HEK293 (cell line): ENCODE data around the gene ITGAL.

Source experiments
- EGR2 ChIP-seq: fragments of 450-650 bp; formaldehyde crosslinking; IDR thresholded peaks from 2 replicates; pipeline ENCODE4 v1.5.1; 2016; ENCODE audit warnings: low read depth, missing biosample characterization, missing genetic modification characterization
- GLI4 ChIP-seq: fragments of 450-650 bp; formaldehyde crosslinking; IDR thresholded peaks from 2 replicates; pipeline ENCODE4 v1.5.1; 2016; ENCODE audit warnings: missing biosample characterization, missing genetic modification characterization
- MEIS1 ChIP-seq: sonication (generic); formaldehyde crosslinking; IDR thresholded peaks from 2 replicates; pipeline ENCODE4 v1.8.1; 2022; ENCODE audit warnings: missing genetic modification reagents, mild to moderate bottlenecking, borderline replicate concordance
- MZF1 ChIP-seq: fragments of 450-650 bp; formaldehyde crosslinking; IDR thresholded peaks from 2 replicates; pipeline ENCODE4 v1.5.1; 2017; ENCODE audit warnings: missing biosample characterization, missing genetic modification characterization, borderline replicate concordance
- PRDM10 ChIP-seq: fragments of 450-650 bp; formaldehyde crosslinking; IDR thresholded peaks from 2 replicates; pipeline ENCODE4 v1.5.1; 2016; ENCODE audit warnings: missing biosample characterization, missing genetic modification characterization
- SALL2 ChIP-seq: fragments of 450-650 bp; formaldehyde crosslinking; IDR thresholded peaks from 2 replicates; pipeline ENCODE4 v1.5.0; 2017; ENCODE audit warnings: missing biosample characterization, mild to moderate bottlenecking, missing genetic modification characterization, borderline replicate concordance
- SCRT2 ChIP-seq: fragments of 450-650 bp; formaldehyde crosslinking; IDR thresholded peaks from 2 replicates; pipeline ENCODE4 v1.5.1; 2016; ENCODE audit warnings: missing biosample characterization, missing genetic modification characterization
- TRIM28 ChIP-seq: IDR thresholded peaks from 2 replicates; pipeline ENCODE4 v1.6.1; 2011; ENCODE audit warnings: low read length, control low read depth, borderline replicate concordance
- ZEB2 ChIP-seq: fragments of 450-650 bp; formaldehyde crosslinking; IDR thresholded peaks from 2 replicates; pipeline ENCODE4 v1.5.1; 2016; ENCODE audit warnings: missing biosample characterization, missing genetic modification characterization
- ZFHX2 ChIP-seq: fragments of 450-650 bp; formaldehyde crosslinking; conservative IDR thresholded peaks from 2 replicates; pipeline ENCODE4 v1.5.1; 2016; ENCODE audit warnings: missing biosample characterization, missing genetic modification characterization
- ZNF155 ChIP-seq: fragments of 450-650 bp; formaldehyde crosslinking; IDR thresholded peaks from 2 replicates; pipeline ENCODE4 v1.5.1; 2016; ENCODE audit warnings: missing biosample characterization, missing genetic modification characterization
- ZNF184 ChIP-seq: fragments of 450-650 bp; IDR thresholded peaks from 2 replicates; pipeline ENCODE4 v1.5.1; 2018; ENCODE audit warnings: missing biosample characterization, mild to moderate bottlenecking, missing genetic modification characterization
- ZNF2 ChIP-seq: fragments of 450-650 bp; formaldehyde crosslinking; IDR thresholded peaks from 2 replicates; pipeline ENCODE4 v1.5.1; 2016; ENCODE audit warnings: missing biosample characterization, missing genetic modification characterization
- ZNF223 ChIP-seq: fragments of 450-650 bp; formaldehyde crosslinking; IDR thresholded peaks from 2 replicates; pipeline ENCODE4 v1.5.1; 2016; ENCODE audit warnings: missing biosample characterization, missing genetic modification characterization
- ZNF335 ChIP-seq: fragments of 450-650 bp; formaldehyde crosslinking; conservative IDR thresholded peaks from 2 replicates; pipeline ENCODE4 v1.5.1; 2016; ENCODE audit warnings: missing biosample characterization, missing genetic modification characterization
- ZNF350 ChIP-seq: fragments of 450-650 bp; formaldehyde crosslinking; IDR thresholded peaks from 2 replicates; pipeline ENCODE4 v1.5.0; 2017; ENCODE audit warnings: missing biosample characterization, mild to moderate bottlenecking, missing genetic modification characterization
- ZNF394 ChIP-seq: fragments of 450-650 bp; formaldehyde crosslinking; IDR thresholded peaks from 2 replicates; pipeline ENCODE4 v1.5.1; 2016; ENCODE audit warnings: missing biosample characterization, missing genetic modification characterization, mild to moderate bottlenecking, moderate library complexity, borderline replicate concordance
- ZNF398 ChIP-seq: fragments of 450-650 bp; formaldehyde crosslinking; IDR thresholded peaks from 2 replicates; pipeline ENCODE4 v1.5.1; 2017; ENCODE audit warnings: missing biosample characterization, missing genetic modification characterization
- ZNF544 ChIP-seq: fragments of 450-650 bp; formaldehyde crosslinking; IDR thresholded peaks from 2 replicates; pipeline ENCODE4 v1.5.0; 2017; ENCODE audit warnings: missing biosample characterization, missing genetic modification characterization
- ZNF555 ChIP-seq: fragments of 450-650 bp; formaldehyde crosslinking; conservative IDR thresholded peaks from 2 replicates; pipeline ENCODE4 v1.5.1; 2017; ENCODE audit warnings: missing biosample characterization, mild to moderate bottlenecking, missing genetic modification characterization, inconsistent platforms
- ZNF558 ChIP-seq: fragments of 450-650 bp; formaldehyde crosslinking; IDR thresholded peaks from 2 replicates; pipeline ENCODE4 v1.5.1; 2016; ENCODE audit warnings: missing biosample characterization, missing genetic modification characterization
- ZNF561 ChIP-seq: fragments of 450-650 bp; IDR thresholded peaks from 2 replicates; pipeline ENCODE4 v1.5.1; 2018; ENCODE audit warnings: missing biosample characterization, missing genetic modification characterization, borderline replicate concordance
- ZNF596 ChIP-seq: fragments of 450-650 bp; IDR thresholded peaks from 2 replicates; pipeline ENCODE4 v1.5.0; 2018; ENCODE audit warnings: missing biosample characterization, mild to moderate bottlenecking, missing genetic modification characterization, moderate library complexity
- ZNF660 ChIP-seq: fragments of 450-650 bp; IDR thresholded peaks from 2 replicates; pipeline ENCODE4 v1.5.1; 2018; ENCODE audit warnings: missing biosample characterization, mild to moderate bottlenecking, missing genetic modification characterization
- ZNF677 ChIP-seq: fragments of 450-650 bp; IDR thresholded peaks from 2 replicates; pipeline ENCODE4 v1.5.0; 2018; ENCODE audit warnings: missing biosample characterization, mild to moderate bottlenecking, missing genetic modification characterization, moderate library complexity
- ZNF792 ChIP-seq: fragments of 450-650 bp; formaldehyde crosslinking; IDR thresholded peaks from 2 replicates; pipeline ENCODE4 v1.5.1; 2016; ENCODE audit warnings: missing biosample characterization, missing genetic modification characterization
- TF ChIP-seq, protein P1 (sequence below): fragments of 450-650 bp; formaldehyde crosslinking; IDR thresholded peaks from 2 replicates; pipeline ENCODE4; 2016; ENCODE audit warnings: missing biosample characterization, missing genetic modification characterization
- TF ChIP-seq, protein P2 (sequence below): fragments of 450-650 bp; formaldehyde crosslinking; conservative IDR thresholded peaks from 2 replicates; pipeline ENCODE4 v1.5.1; 2016; ENCODE audit warnings: low read depth, missing biosample characterization, missing genetic modification characterization

Gene ITGAL

DNA sequence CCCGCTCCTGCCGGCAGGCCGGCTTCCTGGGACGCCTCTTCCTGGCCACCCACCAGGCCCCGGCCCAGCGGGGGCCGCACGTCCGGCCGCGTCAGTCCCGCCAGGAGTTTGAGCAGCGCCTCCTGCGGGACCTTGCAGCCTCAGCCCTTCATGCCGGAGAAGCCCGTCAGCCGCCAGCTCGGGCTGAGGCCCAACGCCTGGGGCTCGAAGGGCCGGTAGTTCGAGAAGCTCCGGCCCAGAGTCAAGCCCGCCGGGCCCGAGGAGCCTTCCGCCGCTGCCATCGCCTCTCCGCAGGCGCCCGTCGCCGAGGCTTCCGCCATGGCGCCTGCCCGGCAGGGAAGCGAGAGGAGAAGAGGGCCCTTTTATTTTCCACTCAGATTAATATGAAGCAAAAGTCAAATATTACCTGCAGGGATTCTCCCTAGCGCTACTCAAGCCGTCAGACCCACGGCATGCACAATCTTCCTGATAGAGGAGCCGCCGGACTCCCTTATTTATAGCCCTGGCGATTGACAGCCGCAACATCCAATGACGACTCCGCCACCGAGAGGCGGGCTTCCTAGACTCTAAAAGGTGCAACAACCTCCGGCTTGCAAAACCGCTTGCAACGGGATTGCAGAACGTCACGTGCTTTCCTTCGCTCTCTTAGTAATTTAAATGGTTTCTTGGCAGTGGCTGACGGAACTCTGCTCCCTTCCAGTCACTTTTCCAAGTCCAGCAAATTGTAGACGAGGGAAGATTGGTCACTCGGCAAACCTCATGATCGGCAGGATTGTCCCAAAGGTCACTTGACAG lies 26.9 kb upstream of the ITGAL start, which contains the start of gene SEPHS2 (continued):
- TF ChIP-seq EGR2 (tag by site-specific recombination) (peak; percentile 81), ZNF184 (0 out of 2 replicates have a peak, but pooled peaks have one; percentile 29), ZNF223 (tag by site-specific recombination) (no peak), ZNF555 (no peak), ZNF544 (tag by site-specific recombination) (no peak), GLI4 (tag by site-specific recombination) (no peak), ZNF335 (tag by site-specific recombination) (peak; percentile 98), SALL2 (tag by site-specific recombination) (no peak), ZNF660 (tag by site-specific recombination) (peak; percentile 72; the same call in 1 of the 2 replicates), SCRT2 (tag by site-specific recombination) (peak; percentile 93), ZNF2 (peak; percentile 17; the same call in 1 of the 2 replicates), ZNF677 (tag by site-specific recombination) (0 out of 2 replicates have a peak, but pooled peaks have one; percentile 42), ZNF398 (tag by site-specific recombination) (0 out of 2 replicates have a peak, but pooled peaks have one; percentile 18), PRDM10 (tag by site-specific recombination) (no peak), ZNF792 (tag by site-specific recombination) (0 out of 2 replicates have a peak, but pooled peaks have one; percentile 31), ZNF155 (tag by site-specific recombination) (no peak), ZNF394 (tag by site-specific recombination) (peak; percentile 78), ZNF350 (tag by site-specific recombination) (no peak), ZEB2 (tag by site-specific recombination) (peak; percentile 65), TRIM28 (peak; percentile 79; the same call in 1 of the 2 replicates), ZNF596 (0 out of 2 replicates have a peak, but pooled peaks have one; percentile 25), ZFHX2 (tag by site-specific recombination) (peak; percentile 79), ZNF558 (peak; percentile 49; the same call in 1 of the 2 replicates), ZNF561 (tag by site-specific recombination) (peak; percentile 74), MZF1 (tag by site-specific recombination) (no peak), MEIS1 (CRISPR knock-in tag) (no peak)
- TF ChIP-seq, protein P1, sequence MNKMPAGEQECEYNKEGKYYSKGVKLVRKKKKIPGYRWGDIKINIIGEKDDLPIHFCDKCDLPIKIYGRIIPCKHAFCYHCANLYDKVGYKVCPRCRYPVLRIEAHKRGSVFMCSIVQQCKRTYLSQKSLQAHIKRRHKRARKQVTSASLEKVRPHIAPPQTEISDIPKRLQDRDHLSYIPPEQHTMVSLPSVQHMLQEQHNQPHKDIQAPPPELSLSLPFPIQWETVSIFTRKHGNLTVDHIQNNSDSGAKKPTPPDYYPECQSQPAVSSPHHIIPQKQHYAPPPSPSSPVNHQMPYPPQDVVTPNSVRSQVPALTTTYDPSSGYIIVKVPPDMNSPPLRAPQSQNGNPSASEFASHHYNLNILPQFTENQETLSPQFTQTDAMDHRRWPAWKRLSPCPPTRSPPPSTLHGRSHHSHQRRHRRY (tag by site-specific recombination), result no peak
- TF ChIP-seq, protein P2, sequence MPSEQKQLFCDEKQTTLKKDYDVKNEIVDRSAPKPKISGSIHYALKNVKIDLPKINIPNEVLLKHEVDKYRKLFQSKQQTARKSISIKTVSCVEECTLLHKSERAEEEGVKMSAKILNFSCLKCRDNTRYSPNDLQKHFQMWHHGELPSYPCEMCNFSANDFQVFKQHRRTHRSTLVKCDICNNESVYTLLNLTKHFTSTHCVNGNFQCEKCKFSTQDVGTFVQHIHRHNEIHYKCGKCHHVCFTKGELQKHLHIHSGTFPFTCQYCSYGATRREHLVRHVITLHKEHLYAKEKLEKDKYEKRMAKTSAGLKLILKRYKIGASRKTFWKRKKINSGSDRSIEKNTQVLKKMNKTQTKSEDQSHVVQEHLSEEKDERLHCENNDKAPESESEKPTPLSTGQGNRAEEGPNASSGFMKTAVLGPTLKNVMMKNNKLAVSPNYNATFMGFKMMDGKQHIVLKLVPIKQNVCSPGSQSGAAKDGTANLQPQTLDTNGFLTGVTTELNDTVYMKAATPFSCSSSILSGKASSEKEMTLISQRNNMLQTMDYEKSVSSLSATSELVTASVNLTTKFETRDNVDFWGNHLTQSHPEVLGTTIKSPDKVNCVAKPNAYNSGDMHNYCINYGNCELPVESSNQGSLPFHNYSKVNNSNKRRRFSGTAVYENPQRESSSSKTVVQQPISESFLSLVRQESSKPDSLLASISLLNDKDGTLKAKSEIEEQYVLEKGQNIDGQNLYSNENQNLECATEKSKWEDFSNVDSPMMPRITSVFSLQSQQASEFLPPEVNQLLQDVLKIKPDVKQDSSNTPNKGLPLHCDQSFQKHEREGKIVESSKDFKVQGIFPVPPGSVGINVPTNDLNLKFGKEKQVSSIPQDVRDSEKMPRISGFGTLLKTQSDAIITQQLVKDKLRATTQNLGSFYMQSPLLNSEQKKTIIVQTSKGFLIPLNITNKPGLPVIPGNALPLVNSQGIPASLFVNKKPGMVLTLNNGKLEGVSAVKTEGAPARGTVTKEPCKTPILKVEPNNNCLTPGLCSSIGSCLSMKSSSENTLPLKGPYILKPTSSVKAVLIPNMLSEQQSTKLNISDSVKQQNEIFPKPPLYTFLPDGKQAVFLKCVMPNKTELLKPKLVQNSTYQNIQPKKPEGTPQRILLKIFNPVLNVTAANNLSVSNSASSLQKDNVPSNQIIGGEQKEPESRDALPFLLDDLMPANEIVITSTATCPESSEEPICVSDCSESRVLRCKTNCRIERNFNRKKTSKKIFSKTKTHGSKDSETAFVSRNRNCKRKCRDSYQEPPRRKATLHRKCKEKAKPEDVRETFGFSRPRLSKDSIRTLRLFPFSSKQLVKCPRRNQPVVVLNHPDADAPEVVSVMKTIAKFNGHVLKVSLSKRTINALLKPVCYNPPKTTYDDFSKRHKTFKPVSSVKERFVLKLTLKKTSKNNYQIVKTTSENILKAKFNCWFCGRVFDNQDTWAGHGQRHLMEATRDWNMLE (tag by site-specific recombination), result peak; percentile 32
